A549 (cell line): ENCODE results near the gene ATP9A. TPM values are rescaled to one million over a fixed set of nuclear protein-coding genes. Genes with fewer than 3 reads are reported as not detected.

Source experiments
- ATAC-seq, 2 experiments: fragments of 200-7000 bp in 1 of 2; fragments of >200 bp in 1 of 2; cut with Nextera tagmentation in 1 of 2; cut with Tn5 transposase in 1 of 2; 3 replicates each; pipeline versions ENCODE4 v1.8.0 to v1.9.1; 2018 to 2020; ENCODE audit warnings: mild to moderate bottlenecking in 1 of 2, moderate library complexity in 1 of 2
- CTCF ChIA-PET: fragments of 300-600 bp; sonication (Branson Sonifier 250); formaldehyde crosslinking; extraction: SDS; loops from one replicate; lab custom pipeline; 2021; ENCODE audit warnings: antibody characterized with exemption, inconsistent platforms; lab: Yijun Ruan, JAX
- POLR2A ChIA-PET: fragments of 350-600 bp; formaldehyde crosslinking; extraction: SDS; loops from one replicate; lab custom pipeline; 2021; ENCODE audit warnings: antibody characterized with exemption, inconsistent platforms; lab: Yijun Ruan, JAX
- DNase-seq, 2 experiments: peaks; one replicate each; pipeline versions ENCODE4 v3.0.0 to v3.0.0-alpha.2; 2011 to 2016; ENCODE audit warnings: low read depth in 1 of 2, low spot score in 1 of 2
- FAIRE-seq: peaks from 2 replicates; lab custom pipeline; 2011; peaks lifted over from hg19 to GRCh38; lab: Jason Lieb, UNC
- H3K27ac ChIP-seq, 2 experiments: fragments of >200 bp; sonication (Bioruptor Twin); formaldehyde crosslinking; 3 replicates each; pipeline ENCODE4 v1.5.1; 2016 to 2017
- H3K4me1 ChIP-seq: fragments of >200 bp; sonication (Bioruptor Twin); formaldehyde crosslinking; 3 replicates; pipeline ENCODE4 v1.6.1; 2016
- H3K4me2 ChIP-seq: fragments of >200 bp; sonication (Bioruptor Twin); formaldehyde crosslinking; 3 replicates; pipeline ENCODE4 v1.6.1; 2016
- H3K4me3 ChIP-seq: fragments of >200 bp; sonication (Bioruptor Twin); formaldehyde crosslinking; 3 replicates; pipeline ENCODE4 v1.5.1; 2016
- H3K9me3 ChIP-seq: fragments of >200 bp; sonication (Bioruptor Twin); formaldehyde crosslinking; 3 replicates; pipeline ENCODE4 v1.6.1; 2016
- BHLHE40 ChIP-seq: IDR thresholded peaks from 2 replicates; pipeline ENCODE4 v1.6.1; 2012; ENCODE audit warnings: low read depth, low read length, inconsistent platforms
- CBX8 ChIP-seq: fragments of 200-600 bp; sonication (generic); IDR thresholded peaks from 2 replicates; pipeline ENCODE4 v1.6.1; 2016
- CEBPB ChIP-seq, 2 experiments: fragments of >200 bp in 1 of 2; sonication (Bioruptor Twin) in 1 of 2; formaldehyde crosslinking in 1 of 2; IDR thresholded peaks; 2 replicates each; pipeline ENCODE4 v1.6.1; 2012 to 2016
- CHD4 ChIP-seq: fragments of 200-600 bp; sonication (generic); IDR thresholded peaks from 2 replicates; pipeline ENCODE4 v1.6.1; 2016; ENCODE audit warnings: antibody characterized with exemption, mild to moderate bottlenecking, borderline replicate concordance
- CTCF ChIP-seq: fragments of >200 bp; sonication (Bioruptor Twin); formaldehyde crosslinking; IDR thresholded peaks from 3 replicates; pipeline ENCODE4 v1.5.1; 2016
- EHF ChIP-seq: fragments of 250-450 bp; sonication (Bioruptor Pico); IDR thresholded peaks from 2 replicates; pipeline ENCODE4 v1.5.0; 2020; ENCODE audit warnings: mild to moderate bottlenecking
- EHMT2 ChIP-seq: fragments of 200-600 bp; sonication (generic); IDR thresholded peaks from 2 replicates; pipeline ENCODE4 v1.6.1; 2016; ENCODE audit warnings: antibody characterized with exemption, low read depth, mild to moderate bottlenecking, moderate library complexity
- FOSB ChIP-seq: fragments of 250-450 bp; sonication (Bioruptor Pico); IDR thresholded peaks from 2 replicates; pipeline ENCODE4 v1.5.0; 2020; ENCODE audit warnings: mild to moderate bottlenecking, moderate library complexity
- HDAC2 ChIP-seq: fragments of 200-600 bp; sonication (generic); IDR thresholded peaks from 2 replicates; pipeline ENCODE4 v1.6.1; 2016
- HEYL ChIP-seq: fragments of 250-450 bp; sonication (Bioruptor Pico); IDR thresholded peaks from 2 replicates; pipeline ENCODE4 v1.8.0; 2021; ENCODE audit warnings: mild to moderate bottlenecking, moderate library complexity
- KDM1A ChIP-seq: fragments of 200-600 bp; sonication (generic); IDR thresholded peaks from 2 replicates; pipeline ENCODE4 v1.6.1; 2016; ENCODE audit warnings: low read depth, mild to moderate bottlenecking
- MAZ ChIP-seq: fragments of 150-350 bp; IDR thresholded peaks from 2 replicates; pipeline ENCODE4 v1.6.1; 2014; ENCODE audit warnings: antibody characterized with exemption, low read depth, low read length, borderline replicate concordance
- NFE2L2 ChIP-seq: fragments of 150-350 bp; conservative IDR thresholded peaks from 2 replicates; pipeline ENCODE4 v1.6.1; 2014; ENCODE audit warnings: low read length
- NPAS2 ChIP-seq: fragments of 250-450 bp; sonication (Bioruptor Pico); IDR thresholded peaks from 2 replicates; pipeline ENCODE4 v1.8.0; 2022; ENCODE audit warnings: mild to moderate bottlenecking, moderate library complexity, borderline replicate concordance
- PBX3 ChIP-seq: IDR thresholded peaks from 2 replicates; pipeline ENCODE4 v1.6.1; 2012
- PHF8 ChIP-seq: fragments of 200-600 bp; sonication (generic); IDR thresholded peaks from 2 replicates; pipeline ENCODE4 v1.6.1; 2016; ENCODE audit warnings: low read depth, mild to moderate bottlenecking, antibody characterized with exemption, moderate library complexity, borderline replicate concordance
- POLR2AphosphoS2 ChIP-seq: conservative IDR thresholded peaks from 2 replicates; pipeline ENCODE4 v1.6.1; 2012; ENCODE audit warnings: low read length, improper control_type of control experiment, inconsistent platforms
- SREBF2 ChIP-seq: fragments of 450-650 bp; IDR thresholded peaks from 2 replicates; pipeline ENCODE4 v1.6.1; 2014; ENCODE audit warnings: mild to moderate bottlenecking, moderate library complexity
- TP53 ChIP-seq: fragments of 250-450 bp; sonication (Bioruptor Pico); IDR thresholded peaks from 2 replicates; pipeline ENCODE4 v1.5.0; 2021; ENCODE audit warnings: mild to moderate bottlenecking, moderate library complexity
- USF2 ChIP-seq: fragments of 450-650 bp; IDR thresholded peaks from 2 replicates; pipeline ENCODE4 v1.6.1; 2014; ENCODE audit warnings: antibody characterized with exemption
- ZC3H11A ChIP-seq: fragments of 450-650 bp; IDR thresholded peaks from 2 replicates; pipeline ENCODE4 v1.6.1; 2014; ENCODE audit warnings: antibody characterized with exemption, mild to moderate bottlenecking
- ZNF302 ChIP-seq: fragments of 250-450 bp; sonication (Bioruptor Pico); IDR thresholded peaks from 2 replicates; pipeline ENCODE4 v1.9.0; 2021; ENCODE audit warnings: inconsistent platforms, mild to moderate bottlenecking, moderate library complexity
- ZSCAN20 ChIP-seq: fragments of 250-450 bp; sonication (Bioruptor Pico); IDR thresholded peaks from 2 replicates; pipeline ENCODE4 v1.8.0; 2022; ENCODE audit warnings: mild to moderate bottlenecking, moderate library complexity
- WGBS: methylation state at CpG from one replicate; pipeline ENCODE4 v1.1.6; 2017; ENCODE audit errors: missing lambda C conversion rate; 5-methylcytosine and 5-hydroxymethylcytosine counted together
- polyA plus RNA-seq, 4 experiments: library from polyadenylated mRNA; depleted of rRNA in 3 of 4; stranded (reverse); fragments of >200 nt; fragmentation: RNase III in 1 of 4; extraction: RNeasy Plus Mini Kit Qiagen cat#74134 plus additional on column Dnase treatment in 1 of 4; gene quantifications; 2 replicates in 3 of 4; 3 replicates in 1 of 4; pipeline ENCODE4 v1.2.3, GENCODE V29; 2011 to 2017

ATP9A gene
- polyA plus RNA-seq, 2 of the 4 experiments (the other 2 are of a cell fraction): 9.9 to 23.6 TPM

GRCh38 chr20:51641866-51642265, 126.3 kb downstream of the ATP9A start:
- CTCF ChIA-PET: interaction anchor here (0.6 to 7.1 kb wide), 10 partner anchors 10 to 654 kb away, joined by 3 to 67 read pairs (median 6); no protein-coding TSS in a partner anchor
- no peak for DNase-seq
- Histone ChIP-seq H3K4me2 (no peak overlapping the region), H3K27ac (no peak overlapping the region), H3K4me1 (peaks cover 13% of the 10 kb centered on the region; the same call in 1 of the 3 replicates), H3K4me3 (no peak overlapping the region), H3K9me3 (no peaks in the 10 kb centered on the region)
- no peak for FAIRE-seq
- no peak for ATAC-seq
- WGBS: 90% methylated on average over 4 of the region's 4 CpGs
- TF ChIP-seq POLR2AphosphoS2 (no peak), CTCF (no peak), HEYL (no peak), NFE2L2 (no peak), CHD4 (no peak), EHF (CRISPR knock-in tag) (no peak), TP53 (CRISPR knock-in tag) (no peak), ZSCAN20 (CRISPR knock-in tag) (no peak), MAZ (no peak), SREBF2 (no peak), PBX3 (no peak), PHF8 (no peak)
- TF ChIP-seq, all 56 proteins: peak for 0
- POLR2A ChIA-PET: no interaction called here

GRCh38 chr20:51640743-51641142, 127.4 kb downstream of the ATP9A start:
- DNase-seq (no peak), ATAC-seq (no peak; a peak in 1 of 6 replicates), FAIRE-seq (no peak)
- Histone ChIP-seq H3K27ac (peak overlapping the region in 1 of 2 experiments; percentile 78; a peak in 3 of 6 replicates), H3K4me1 (peaks cover 13% of the 10 kb centered on the region; the same call in 1 of the 3 replicates), H3K4me2 (no peak overlapping the region), H3K9me3 (no peaks in the 10 kb centered on the region), H3K4me3 (no peak overlapping the region)
- no peak for TF ChIP-seq FOSB (CRISPR knock-in tag)
- no peak for TF ChIP-seq ZNF302 (CRISPR knock-in tag)
- no peak for TF ChIP-seq NFE2L2
- TF ChIP-seq ZC3H11A: no peak
- no peak for TF ChIP-seq HDAC2
- no peak for TF ChIP-seq CEBPB (IDR thresholded peaks at IDR 0.05)
- no peak for TF ChIP-seq KDM1A
- no peak for TF ChIP-seq NPAS2 (CRISPR knock-in tag)
- no peak for TF ChIP-seq EHMT2
- no peak for TF ChIP-seq USF2
- TF ChIP-seq SREBF2: no peak
- no peak for TF ChIP-seq CBX8
- no peak for TF ChIP-seq BHLHE40
- no peak for TF ChIP-seq CTCF
- ChIA-PET POLR2A (no interaction called here), CTCF (interaction anchor here (0.9 to 7.1 kb wide), 14 partner anchors 8 to 464 kb away, joined by 3 to 67 read pairs (median 6); no protein-coding TSS in a partner anchor)
- WGBS: 72% methylated on average over 3 of the region's 3 CpGs
